GM13977 (cell line): ENCODE data around the gene DMD.

ENCODE experiments used
- DNase-seq: peaks from one replicate; pipeline ENCODE4 v3.0.0; 2012; ENCODE audit warnings: low spot score
- CTCF ChIP-seq: IDR thresholded peaks from 2 replicates; pipeline ENCODE4 v1.5.1; 2012; ENCODE audit warnings: mild to moderate bottlenecking, control low read depth; ENCODE audit not compliant: insufficient read depth; ENCODE audit errors: extremely low read depth, missing control alignments
- in situ Hi-C: fragments of 300-500 bp; cut with MboI; formaldehyde crosslinking; loops from one replicate; pipeline ENCODE4 v1.12.0; 2022; ENCODE audit warnings: low sequenced_read_pairs, low pct_unique_long_range_greater_than_20kb, mixed read lengths, inconsistent platforms; ENCODE audit not compliant: unreplicated experiment

DMD gene

GRCh38 chrX:31717474-31717873, 1493.9 kb downstream of the DMD start:
- in situ Hi-C loops: no loop called here
- no peak for TF ChIP-seq CTCF
- no peak for DNase-seq

DNA sequence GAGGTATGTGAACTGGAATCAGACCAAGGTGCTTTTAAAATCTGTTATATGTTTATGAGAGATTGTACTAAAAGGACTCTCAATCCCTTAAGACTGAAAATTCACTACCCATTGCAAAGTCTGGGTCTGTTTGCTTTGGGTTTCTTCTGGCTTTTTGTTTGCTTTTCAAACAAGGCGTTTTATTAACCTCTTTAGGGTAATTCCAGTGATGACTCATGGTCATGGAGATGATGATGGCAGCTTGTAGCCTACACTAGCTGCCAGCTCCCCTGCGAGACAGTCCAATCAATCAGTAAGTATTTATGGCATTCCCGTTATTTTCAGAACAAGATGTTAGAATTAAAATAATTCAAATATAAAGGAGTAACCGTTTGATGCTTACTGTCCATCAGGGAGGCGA, 1495.7 kb downstream of the DMD start:
- in situ Hi-C loops: no loop called here
- DNase-seq: no peak
- TF ChIP-seq CTCF: no peak

GRCh38 chrX:31714797-31715196, 1496.6 kb downstream of the DMD start:
- TF ChIP-seq CTCF: no peak
- in situ Hi-C loops: no loop called here
- DNase-seq: no peak

GRCh38 chrX:31713120-31713519, 1498.2 kb downstream of the DMD start:
- no peak for TF ChIP-seq CTCF
- in situ Hi-C loops: no loop called here
- no peak for DNase-seq

- in situ Hi-C loops: no loop called here
- DNase-seq: no peak
- no peak for TF ChIP-seq CTCF
Measured at GRCh38 chrX:31711166-31711565, 1500.2 kb downstream of the DMD start.

- DNase-seq: no peak
- TF ChIP-seq CTCF: no peak
- in situ Hi-C loops: no loop called here
Measured at GRCh38 chrX:31708116-31708515, 1503.2 kb downstream of the DMD start.

DNA sequence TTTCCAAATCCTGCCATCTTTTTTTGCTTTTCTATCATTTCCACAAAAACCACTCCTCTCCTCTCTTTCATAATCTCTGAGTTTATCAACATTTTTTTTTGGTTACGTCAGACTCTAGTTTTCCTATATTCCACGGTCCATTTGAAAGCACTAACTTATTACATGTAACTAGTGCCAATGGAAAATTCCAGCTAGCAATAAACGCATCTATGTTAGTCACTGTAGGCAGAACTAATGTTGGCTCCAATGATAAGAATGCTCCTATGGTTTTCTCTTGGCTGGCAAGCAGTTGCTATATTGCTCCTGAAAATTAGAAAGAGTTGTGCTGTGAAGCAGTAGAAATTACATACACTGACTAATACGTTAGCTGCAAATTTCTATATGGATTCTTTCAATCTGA, 1504.9 kb downstream of the DMD start:
- DNase-seq: no peak
- in situ Hi-C loops: no loop called here
- no peak for TF ChIP-seq CTCF
